Body of pancreas (tissue), 4 donors: Measurements from ENCODE around the gene POLDIP3.
"Not testable (repeated sequence)": the region's sequence is repeated elsewhere in the genome, so short reads cannot be mapped to it uniquely, and the experiment has no call there.

Source experiments
- CTCF ChIP-seq, 7 experiments: fragments of 450-650 bp in 4 of 7; fragments of 200-600 bp in 3 of 7; sonication (generic) in 3 of 7; IDR thresholded peaks; one replicate each; pipeline ENCODE4 v1.5.1; 2016 to 2019; ENCODE audit warnings: antibody characterized with exemption in 7 of 7
- POLR2A ChIP-seq, 3 donors: fragments of 450-650 bp; IDR thresholded peaks; one replicate each; pipeline ENCODE4 v1.6.1; 2016; ENCODE audit warnings: antibody characterized with exemption in 3 of 3, mild to moderate bottlenecking in 2 of 3

GRCh38 chr22:42537199-42537831, 77.4 kb downstream of the POLDIP3 start:
- TF ChIP-seq CTCF, POLR2A (IDR thresholded peaks at IDR 0.05): not testable (repeated sequence)
